T-cell (primary cell): ENCODE results near the gene ARRDC4. TPM values are rescaled to one million over a fixed set of nuclear protein-coding genes. Genes with fewer than 3 reads are reported as not detected.

Experiments
- ATAC-seq, 4 experiments: fragments of 200-7000 bp in 3 of 4; fragments of 150-1000 bp in 1 of 4; cut with Tn5 transposase; replicated peaks in 1 of 4; 1 replicate in 3 of 4; 2 replicates in 1 of 4; pipeline ENCODE4 v1.10.0; 2021; ENCODE audit warnings: moderate library complexity in 3 of 4, mild to moderate bottlenecking in 2 of 4, moderate number of reproducible peaks in 1 of 4
- CTCF ChIA-PET, 2 donors: fragments of 300-600 bp; sonication (Branson Sonifier 250); formaldehyde crosslinking; loops; one replicate each; lab custom pipeline; 2022; ENCODE audit warnings: antibody characterized with exemption in 2 of 2; lab: Charles Lee
- POLR2A ChIA-PET, 2 donors: fragments of 300-600 bp; sonication (Branson Sonifier 250); formaldehyde crosslinking; loops; one replicate each; lab custom pipeline; 2022; ENCODE audit warnings: antibody characterized with exemption in 2 of 2; lab: Charles Lee
- DNase-seq, 35 experiments: peaks; one replicate each; pipeline versions ENCODE4 v3.0.0 to v3.0.0-alpha.2; 2013 to 2023
- H3K27ac ChIP-seq: one replicate; pipeline ENCODE4 v1.5.1; 2013; ENCODE audit warnings: low read length
- H3K27me3 ChIP-seq, 2 experiments: replicated peaks in 1 of 2; 1 replicate in 1 of 2; 2 replicates in 1 of 2; pipeline versions ENCODE4 v1.6.1 to v1.7.0; 2013; ENCODE audit warnings: low read length in 1 of 2, mixed read lengths in 1 of 2; ENCODE audit not compliant: control insufficient read depth in 2 of 2, insufficient read depth in 2 of 2; ENCODE audit errors: extremely low read depth in 1 of 2
- H3K36me3 ChIP-seq, 2 donors: 1 replicate in 1 of 2; 2 replicates in 1 of 2; pipeline versions ENCODE4 v1.6.1 to v1.7.0; 2013; ENCODE audit warnings: low read length in 1 of 2; ENCODE audit not compliant: control insufficient read depth in 2 of 2, insufficient read depth in 1 of 2; ENCODE audit errors: extremely low read depth in 1 of 2
- H3K4me1 ChIP-seq, 2 experiments: 1 replicate in 1 of 2; 2 replicates in 1 of 2; pipeline versions ENCODE4 v1.6.1 to v1.7.0; 2013; ENCODE audit warnings: low read length in 2 of 2, mixed read lengths in 1 of 2; ENCODE audit not compliant: insufficient read depth in 2 of 2, control insufficient read depth in 1 of 2; ENCODE audit errors: extremely low read depth in 1 of 2
- H3K4me3 ChIP-seq, 2 donors: 1 replicate in 1 of 2; 2 replicates in 1 of 2; pipeline versions ENCODE4 v1.5.1 to v1.7.0; 2013; ENCODE audit warnings: mild to moderate bottlenecking in 2 of 2, low read length in 1 of 2, moderate library complexity in 1 of 2; ENCODE audit not compliant: control insufficient read depth in 1 of 2; ENCODE audit errors: extremely low read depth in 1 of 2
- H3K9me3 ChIP-seq: 2 replicates; pipeline ENCODE4 v1.7.0; 2013
- H3K27ac Mint-ChIP-seq, 2 donors: one replicate each; pipeline ENCODE4 v1.8.0; 2020 to 2021; ENCODE audit warnings: mild to moderate bottlenecking in 2 of 2, mixed read lengths in 2 of 2
- H3K27me3 Mint-ChIP-seq, 2 donors: one replicate each; pipeline ENCODE4 v1.8.0; 2021 to 2022; ENCODE audit warnings: mixed read lengths in 2 of 2
- H3K36me3 Mint-ChIP-seq: one replicate; pipeline ENCODE4 v1.8.0; 2021; ENCODE audit warnings: mixed read lengths
- H3K4me1 Mint-ChIP-seq, 3 donors: one replicate each; pipeline ENCODE4 v1.8.0; 2020 to 2022; ENCODE audit warnings: mixed read lengths in 3 of 3, mild to moderate bottlenecking in 1 of 3
- H3K4me3 Mint-ChIP-seq, 3 donors: one replicate each; pipeline ENCODE4 v1.8.0; 2020 to 2022; ENCODE audit warnings: mild to moderate bottlenecking in 3 of 3, mixed read lengths in 3 of 3, moderate library complexity in 3 of 3
- H3K9me3 Mint-ChIP-seq, 3 donors: one replicate each; pipeline ENCODE4 v1.8.0; 2020 to 2022; ENCODE audit warnings: mixed read lengths in 3 of 3
- WGBS: methylation state at CpG from one replicate; pipeline ENCODE4 v1.1.5; 2013; ENCODE audit warnings: missing lambda C conversion rate; ENCODE audit not compliant: insufficient coverage; 5-methylcytosine and 5-hydroxymethylcytosine counted together
- total RNA-seq, 35 experiments: library from RNA in 6 of 35; stranded (reverse) in 6 of 35; fragments of 120-200 nt in 1 of 35; gene quantifications; one replicate each; pipeline versions ENCODE4 v1.2.1 to v1.2.4 and lab custom pipeline; 2013 to 2026

The ARRDC4 gene
- total RNA-seq, 5 donors from 2014 or later (not counting 1 experiment from before 2014, with no cell fraction given), result 0.79 to 2.1 (median 1.7) TPM

DNA sequence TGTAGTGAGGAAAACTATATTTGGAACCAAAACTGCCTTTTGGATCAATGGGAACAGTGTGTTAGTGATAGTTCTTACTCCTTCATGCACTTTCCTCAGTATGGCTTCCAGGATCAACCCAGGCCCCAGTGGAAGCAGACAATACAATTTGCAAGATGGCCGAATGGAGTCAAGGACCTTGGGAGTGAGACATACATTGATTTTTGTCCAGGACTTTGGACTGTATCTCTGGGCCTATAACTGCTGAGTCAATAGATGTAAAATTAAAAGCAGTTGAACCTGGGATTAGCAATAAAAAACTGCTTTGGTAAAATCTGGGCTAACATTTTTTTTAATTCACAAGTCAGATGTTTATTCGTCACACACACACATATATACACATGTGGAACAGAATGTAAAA, 1.8 kb downstream of the ARRDC4 start:
- no CpG with 5 or more reads among the region's 2 CpGs for WGBS
- peaks cover 0 to 11% of the 10 kb centered on the region in 2 experiments for H3K27me3 ChIP-seq
- Mint-ChIP-seq H3K27ac (no peak overlapping the region), H3K4me3 (peak overlapping the region; percentile 37 to 74 (median 68)), H3K36me3 (peaks cover 4% of the 10 kb centered on the region), H3K4me1 (peaks cover 22 to 25% (median 23%) of the 10 kb centered on the region in 3 donors), H3K9me3 (no peaks in the 10 kb centered on the region), H3K27me3 (peaks cover 0 to 9% of the 10 kb centered on the region in 2 donors)
- no peaks in the 10 kb centered on the region for H3K36me3 ChIP-seq
- ATAC-seq (no peak), DNase-seq (no peak)
- H3K4me1 ChIP-seq, result peaks cover 10 to 14% of the 10 kb centered on the region in 2 experiments
- H3K9me3 ChIP-seq, result no peaks in the 10 kb centered on the region
- no peak overlapping the region for H3K27ac ChIP-seq
- CTCF ChIA-PET, result no interaction called here
- H3K4me3 ChIP-seq, result no peak overlapping the region
- POLR2A ChIA-PET, result no interaction called here

DNA sequence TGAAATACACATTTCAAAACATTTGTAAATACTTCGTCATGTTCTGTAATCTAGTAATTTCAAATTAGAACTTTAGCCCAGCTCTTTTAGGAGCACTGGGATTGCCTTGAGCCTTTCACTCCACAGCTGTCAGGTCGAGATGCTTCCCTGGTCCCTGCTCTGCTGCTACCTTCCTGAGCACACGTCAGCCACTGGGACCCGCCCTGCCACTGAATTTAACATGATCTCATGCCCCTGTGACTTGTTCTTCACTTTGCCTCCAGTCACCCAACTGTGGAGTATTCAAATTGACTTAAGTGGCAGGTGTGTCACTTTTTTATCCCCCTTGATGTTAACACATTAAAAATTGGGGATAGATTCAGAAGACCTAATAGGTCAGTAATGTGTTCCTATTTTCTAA, 3.3 kb downstream of the ARRDC4 start:
- no peaks in the 10 kb centered on the region for H3K9me3 ChIP-seq
- H3K4me1 ChIP-seq, result peaks cover 10 to 14% of the 10 kb centered on the region in 2 experiments
- no peak overlapping the region for H3K27ac ChIP-seq
- no peak overlapping the region for H3K4me3 ChIP-seq
- peaks cover 4% of the 10 kb centered on the region for H3K36me3 Mint-ChIP-seq
- no peaks in the 10 kb centered on the region for H3K9me3 Mint-ChIP-seq
- peaks cover 0 to 11% of the 10 kb centered on the region in 2 experiments for H3K27me3 ChIP-seq
- CTCF ChIA-PET, result no interaction called here
- DNase-seq (no peak), ATAC-seq (no peak)
- WGBS, result 51% methylated on average over 3 of the region's 4 CpGs
- no peak overlapping the region for H3K4me3 Mint-ChIP-seq
- POLR2A ChIA-PET, result no interaction called here
- H3K36me3 ChIP-seq, result no peaks in the 10 kb centered on the region
- H3K4me1 Mint-ChIP-seq, result peaks cover 22 to 25% (median 23%) of the 10 kb centered on the region in 3 donors
- H3K27me3 Mint-ChIP-seq, result peaks cover 0 to 9% of the 10 kb centered on the region in 2 donors
- no peak overlapping the region for H3K27ac Mint-ChIP-seq

DNA sequence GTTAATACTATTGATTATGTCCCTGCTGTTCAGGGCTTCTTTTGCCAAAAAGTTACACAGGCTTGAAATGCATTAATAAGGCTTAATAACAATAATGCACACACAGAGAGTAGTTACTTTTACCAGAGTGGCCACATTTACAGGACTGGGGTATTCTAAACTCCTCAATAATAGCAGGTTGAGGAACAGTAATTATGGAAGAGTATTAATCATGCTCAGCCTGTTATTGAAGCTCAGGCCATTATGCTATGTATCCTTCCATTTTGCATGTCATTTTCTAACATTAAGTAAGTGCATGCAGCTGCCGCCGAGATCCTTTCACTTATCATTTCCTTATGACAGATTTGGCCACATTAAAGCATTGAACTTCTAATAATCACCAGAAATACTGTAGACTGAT, 5.7 kb downstream of the ARRDC4 start:
- H3K27me3 ChIP-seq, result peaks cover 0 to 4% of the 10 kb centered on the region in 2 experiments
- ChIA-PET CTCF (no interaction called here), POLR2A (no interaction called here)
- Mint-ChIP-seq H3K27me3 (peaks cover 0 to 3% of the 10 kb centered on the region in 2 donors), H3K4me3 (no peak overlapping the region), H3K9me3 (no peaks in the 10 kb centered on the region), H3K36me3 (peaks cover 8% of the 10 kb centered on the region), H3K27ac (no peak overlapping the region), H3K4me1 (peaks cover 11 to 17% (median 11%) of the 10 kb centered on the region in 3 donors)
- no peak overlapping the region for H3K4me3 ChIP-seq
- no peaks in the 10 kb centered on the region for H3K9me3 ChIP-seq
- peaks cover 0 to 5% of the 10 kb centered on the region in 2 donors for H3K36me3 ChIP-seq
- DNase-seq (no peak), ATAC-seq (no peak)
- no peak overlapping the region for H3K27ac ChIP-seq
- peaks cover 4 to 5% of the 10 kb centered on the region in 2 experiments for H3K4me1 ChIP-seq
- no CpG with 5 or more reads among the region's 2 CpGs for WGBS

DNA sequence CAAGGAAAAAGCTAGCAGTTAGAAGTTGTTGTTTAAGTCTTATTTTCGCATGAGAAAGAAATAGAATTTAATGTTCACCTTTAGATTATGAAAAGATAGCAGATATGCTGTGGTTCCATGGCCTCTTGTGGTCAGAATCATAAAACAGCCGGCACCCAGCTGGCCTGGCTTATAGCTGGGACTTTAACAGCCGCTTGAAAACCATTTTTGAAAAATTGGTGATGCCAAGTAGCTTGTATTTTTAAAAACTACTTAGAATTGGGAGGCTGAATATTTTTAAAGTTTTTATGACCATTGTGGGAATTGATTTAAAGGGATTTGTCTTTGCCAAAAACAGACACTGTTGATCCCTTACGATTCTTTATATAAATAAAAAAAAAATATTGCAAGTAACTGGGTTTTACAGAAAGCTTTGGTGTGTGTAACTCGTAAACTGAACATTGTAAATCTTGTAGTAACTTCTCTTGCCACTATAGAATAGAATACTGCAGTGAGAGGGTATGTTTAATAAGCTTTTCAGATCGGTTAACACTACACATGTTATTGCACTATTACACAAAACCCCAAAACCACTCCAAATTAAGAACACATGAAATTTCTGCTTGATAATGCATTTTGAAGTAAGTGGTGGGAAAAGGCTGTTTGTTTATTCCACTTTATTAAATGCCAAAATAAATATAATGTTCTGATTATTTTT, 6.6 kb downstream of the ARRDC4 start:
- Histone ChIP-seq H3K36me3 (peaks cover 0 to 5% of the 10 kb centered on the region in 2 donors), H3K4me3 (no peak overlapping the region), H3K4me1 (no peaks in the 10 kb centered on the region), H3K9me3 (no peaks in the 10 kb centered on the region), H3K27me3 (no peaks in the 10 kb centered on the region), H3K27ac (no peak overlapping the region)
- Mint-ChIP-seq H3K27ac (no peak overlapping the region), H3K4me1 (peaks cover 4 to 11% (median 5%) of the 10 kb centered on the region in 3 donors), H3K9me3 (no peaks in the 10 kb centered on the region), H3K27me3 (no peaks in the 10 kb centered on the region), H3K36me3 (peaks cover 15% of the 10 kb centered on the region), H3K4me3 (no peak overlapping the region)
- 82% methylated on average over 2 of the region's 6 CpGs for WGBS
- ChIA-PET POLR2A (interaction anchor here in 1 of 2 donors (0.7 kb wide), 1 partner anchor 12 kb away, joined by 3 read pairs; no protein-coding TSS in a partner anchor), CTCF (interaction anchor here (0.6 kb wide), 2 partner anchors 15 to 29 kb away, joined by 3 to 4 read pairs; no protein-coding TSS in a partner anchor)
- ATAC-seq, result no peak
- DNase-seq, result no peak

DNA sequence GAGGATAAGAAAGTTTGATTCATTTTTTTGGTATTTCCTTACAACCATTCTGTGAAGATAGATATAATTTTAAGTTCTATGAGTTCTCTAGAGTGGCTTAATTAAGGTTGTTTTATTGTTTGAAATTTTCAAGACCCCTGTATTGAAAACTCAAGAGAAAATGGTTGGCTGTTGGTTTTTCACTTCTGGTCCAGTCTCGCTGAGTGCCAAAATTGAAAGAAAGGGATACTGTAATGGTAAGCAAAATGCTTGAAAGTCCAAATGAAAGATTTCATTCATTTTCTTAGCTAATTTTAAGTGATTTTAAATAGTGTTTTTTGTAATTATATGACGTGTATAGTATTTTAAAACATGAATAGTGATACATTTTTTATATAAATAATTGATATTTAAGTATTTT, 7.4 kb downstream of the ARRDC4 start:
- Mint-ChIP-seq H3K4me1 (peaks cover 3 to 4% (median 3%) of the 10 kb centered on the region in 3 donors), H3K27ac (no peak overlapping the region), H3K36me3 (peaks cover 15% of the 10 kb centered on the region), H3K4me3 (no peak overlapping the region), H3K9me3 (no peaks in the 10 kb centered on the region), H3K27me3 (no peaks in the 10 kb centered on the region)
- POLR2A ChIA-PET, result no interaction called here
- no peak overlapping the region for H3K4me3 ChIP-seq
- no CpG with 5 or more reads among the region's 2 CpGs for WGBS
- H3K4me1 ChIP-seq, result no peaks in the 10 kb centered on the region
- ATAC-seq, result no peak
- H3K27me3 ChIP-seq, result no peaks in the 10 kb centered on the region
- H3K36me3 ChIP-seq, result peaks cover 0 to 5% of the 10 kb centered on the region in 2 donors
- no peak for DNase-seq
- no peaks in the 10 kb centered on the region for H3K9me3 ChIP-seq
- no peak overlapping the region for H3K27ac ChIP-seq
- CTCF ChIA-PET, result interaction anchor here in 1 of 2 donors (0.6 kb wide), 1 partner anchor 29 kb away, joined by 3 read pairs; no protein-coding TSS in a partner anchor

DNA sequence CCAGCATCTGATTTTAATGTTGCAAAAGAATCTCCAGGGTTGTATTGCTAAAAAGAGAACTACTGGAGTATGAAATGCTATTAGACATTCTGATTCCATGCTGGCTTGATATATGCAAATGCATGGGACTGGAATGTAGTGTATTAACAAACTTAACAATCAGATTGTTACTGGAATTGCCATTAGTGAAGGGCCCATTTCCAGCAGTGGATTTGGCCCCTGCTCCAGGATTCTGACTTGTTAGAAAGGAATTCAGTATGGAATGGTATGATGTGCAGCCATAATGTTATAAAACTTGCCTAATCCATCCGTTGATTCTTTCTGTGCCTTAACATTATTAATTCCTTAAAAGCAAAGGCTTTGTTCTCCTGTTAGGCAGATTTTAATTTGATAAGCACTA, 7.9 kb downstream of the ARRDC4 start:
- Mint-ChIP-seq H3K4me1 (peaks cover 0 to 4% (median 2%) of the 10 kb centered on the region in 3 donors), H3K36me3 (peaks cover 15% of the 10 kb centered on the region), H3K27me3 (no peaks in the 10 kb centered on the region), H3K4me3 (no peak overlapping the region), H3K9me3 (no peaks in the 10 kb centered on the region), H3K27ac (no peak overlapping the region)
- no CpG with 5 or more reads among the region's 1 CpG for WGBS
- H3K4me3 ChIP-seq, result no peak overlapping the region
- no peaks in the 10 kb centered on the region for H3K9me3 ChIP-seq
- no peak for ATAC-seq
- DNase-seq, result no peak
- H3K27ac ChIP-seq, result no peak overlapping the region
- no peaks in the 10 kb centered on the region for H3K4me1 ChIP-seq
- ChIA-PET POLR2A (no interaction called here), CTCF (no interaction called here)
- H3K27me3 ChIP-seq, result no peaks in the 10 kb centered on the region
- H3K36me3 ChIP-seq, result peaks cover 0 to 5% of the 10 kb centered on the region in 2 donors
